Ascending aorta (tissue), 2 donors: ENCODE data around the gene MSH6. TPM values are rescaled to one million over a fixed set of nuclear protein-coding genes. Genes with fewer than 3 reads are reported as not detected.

Source experiments
- DNase-seq, 2 donors: peaks; one replicate each; pipeline ENCODE4 v3.0.0-alpha.2; 2019; ENCODE audit warnings: low spot score in 2 of 2
- H3K27ac ChIP-seq, 2 donors: fragments of 200-600 bp; sonication (generic); one replicate each; pipeline ENCODE4 v1.5.1; 2016 to 2017; ENCODE audit warnings: mild to moderate bottlenecking in 1 of 2
- H3K27me3 ChIP-seq: fragments of 200-600 bp; sonication (generic); one replicate; pipeline ENCODE4 v1.5.1; 2017
- H3K36me3 ChIP-seq, 2 donors: fragments of 200-600 bp; sonication (generic); one replicate each; pipeline ENCODE4 v1.5.1; 2016
- H3K4me1 ChIP-seq, 2 donors: fragments of 200-600 bp; sonication (generic); one replicate each; pipeline ENCODE4 v1.5.1; 2016 to 2017; ENCODE audit warnings: mild to moderate bottlenecking in 1 of 2
- H3K4me3 ChIP-seq, 2 donors: fragments of 200-600 bp; sonication (generic); one replicate each; pipeline ENCODE4 v1.5.1; 2016 to 2017; ENCODE audit warnings: mild to moderate bottlenecking in 1 of 2
- H3K9me3 ChIP-seq, 2 donors: fragments of 200-600 bp; sonication (generic); one replicate each; pipeline ENCODE4 v1.5.1; 2016
- intact Hi-C: fragments of 100-400 bp; cut with DNase I; formaldehyde crosslinking; loops from one replicate; pipeline ENCODE4 v1.15.1; 2023
- total RNA-seq: library from RNA; depleted of rRNA; stranded (reverse); fragments of >200 nt; gene quantifications from one replicate; pipeline ENCODE4 v1.1.0, GENCODE V29; 2016
- TF ChIP-seq, protein P1 (sequence below), 3 experiments: fragments of 200-600 bp in 2 of 3; fragments of 450-650 bp in 1 of 3; sonication (generic) in 2 of 3; IDR thresholded peaks; one replicate each; pipeline ENCODE4 v1.5.1; 2016 to 2019; ENCODE audit warnings: antibody characterized with exemption in 3 of 3, mild to moderate bottlenecking in 1 of 3, moderate library complexity in 1 of 3

Gene MSH6
- total RNA-seq, 1 donor from 2014 or later = 11.8 TPM

DNA sequence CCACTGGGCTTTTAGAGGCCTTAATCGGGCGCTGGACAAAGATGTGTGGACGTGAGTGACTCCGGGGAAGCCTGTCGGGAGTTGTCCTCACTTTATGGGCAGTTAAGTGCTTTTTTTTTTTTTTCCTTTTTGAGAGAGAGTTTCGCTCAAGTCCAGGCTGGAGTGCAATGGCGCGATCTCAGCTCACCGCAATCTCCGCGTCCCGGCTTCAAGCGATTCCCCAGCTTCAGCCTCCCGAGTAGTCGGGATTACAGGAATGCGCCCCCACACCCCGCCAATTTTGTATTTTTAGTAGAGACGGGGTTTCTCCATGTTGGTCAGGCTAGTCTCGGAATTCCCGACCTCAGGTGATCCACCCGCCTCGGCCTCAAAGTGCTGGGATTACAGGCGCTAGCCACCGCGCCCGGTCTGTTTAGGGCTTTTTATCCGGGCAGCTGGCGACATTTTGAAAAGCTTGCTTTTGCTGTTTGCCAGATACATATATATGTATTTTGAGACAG lies 1.5 kb downstream of the MSH6 start:
- no peak for DNase-seq
- intact Hi-C loops = loop anchor here (5.0 to 10.0 kb wide), 2 partner anchors 347 to 570 kb away; no protein-coding TSS in a partner anchor
- peak overlapping the region; percentile 89 to 96 for H3K27ac ChIP-seq

DNA sequence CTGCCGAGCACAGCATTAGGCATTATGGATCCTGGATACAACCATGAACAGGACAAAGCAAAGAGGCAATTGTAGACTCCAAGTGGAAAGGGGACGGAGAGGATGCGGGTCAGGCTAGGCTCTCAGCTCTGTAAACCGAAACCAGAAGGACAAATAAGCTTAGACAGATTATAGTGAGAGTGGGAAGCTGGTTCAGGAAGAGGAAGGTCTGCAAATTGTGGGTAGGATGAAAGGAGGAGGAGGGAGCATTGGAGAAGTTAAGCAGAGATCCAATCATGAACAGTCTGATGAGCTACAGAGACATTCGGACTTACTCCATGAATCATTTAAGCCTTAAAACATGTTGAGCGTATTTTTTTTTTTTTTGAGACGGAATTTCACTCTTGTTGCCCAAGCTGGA lies 3.0 kb downstream of the MSH6 start:
- Histone ChIP-seq H3K4me1 (peaks cover 0 to 18% of the 10 kb centered on the region in 2 donors), H3K36me3 (no peaks in the 10 kb centered on the region), H3K9me3 (no peaks in the 10 kb centered on the region), H3K27ac (no peak overlapping the region), H3K4me3 (no peak overlapping the region), H3K27me3 (no peaks in the 10 kb centered on the region)
- TF ChIP-seq, protein P1, sequence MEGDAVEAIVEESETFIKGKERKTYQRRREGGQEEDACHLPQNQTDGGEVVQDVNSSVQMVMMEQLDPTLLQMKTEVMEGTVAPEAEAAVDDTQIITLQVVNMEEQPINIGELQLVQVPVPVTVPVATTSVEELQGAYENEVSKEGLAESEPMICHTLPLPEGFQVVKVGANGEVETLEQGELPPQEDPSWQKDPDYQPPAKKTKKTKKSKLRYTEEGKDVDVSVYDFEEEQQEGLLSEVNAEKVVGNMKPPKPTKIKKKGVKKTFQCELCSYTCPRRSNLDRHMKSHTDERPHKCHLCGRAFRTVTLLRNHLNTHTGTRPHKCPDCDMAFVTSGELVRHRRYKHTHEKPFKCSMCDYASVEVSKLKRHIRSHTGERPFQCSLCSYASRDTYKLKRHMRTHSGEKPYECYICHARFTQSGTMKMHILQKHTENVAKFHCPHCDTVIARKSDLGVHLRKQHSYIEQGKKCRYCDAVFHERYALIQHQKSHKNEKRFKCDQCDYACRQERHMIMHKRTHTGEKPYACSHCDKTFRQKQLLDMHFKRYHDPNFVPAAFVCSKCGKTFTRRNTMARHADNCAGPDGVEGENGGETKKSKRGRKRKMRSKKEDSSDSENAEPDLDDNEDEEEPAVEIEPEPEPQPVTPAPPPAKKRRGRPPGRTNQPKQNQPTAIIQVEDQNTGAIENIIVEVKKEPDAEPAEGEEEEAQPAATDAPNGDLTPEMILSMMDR (IDR thresholded peaks at IDR 0.05) = no peak
- DNase-seq = no peak
- intact Hi-C loops = loop anchor here (10.0 kb wide), 1 partner anchor 569 kb away; no protein-coding TSS in a partner anchor

More for the DNA sequence above, 1.5 kb downstream of the MSH6 start:
- H3K27me3 ChIP-seq = no peaks in the 10 kb centered on the region
- H3K9me3 ChIP-seq = no peaks in the 10 kb centered on the region
- H3K36me3 ChIP-seq = no peaks in the 10 kb centered on the region
- TF ChIP-seq, protein P1 (IDR thresholded peaks at IDR 0.05) = no peak
- peaks cover 0 to 16% of the 10 kb centered on the region in 2 donors for H3K4me1 ChIP-seq
- H3K4me3 ChIP-seq = peak overlapping the region; percentile 98 to 100

DNA sequence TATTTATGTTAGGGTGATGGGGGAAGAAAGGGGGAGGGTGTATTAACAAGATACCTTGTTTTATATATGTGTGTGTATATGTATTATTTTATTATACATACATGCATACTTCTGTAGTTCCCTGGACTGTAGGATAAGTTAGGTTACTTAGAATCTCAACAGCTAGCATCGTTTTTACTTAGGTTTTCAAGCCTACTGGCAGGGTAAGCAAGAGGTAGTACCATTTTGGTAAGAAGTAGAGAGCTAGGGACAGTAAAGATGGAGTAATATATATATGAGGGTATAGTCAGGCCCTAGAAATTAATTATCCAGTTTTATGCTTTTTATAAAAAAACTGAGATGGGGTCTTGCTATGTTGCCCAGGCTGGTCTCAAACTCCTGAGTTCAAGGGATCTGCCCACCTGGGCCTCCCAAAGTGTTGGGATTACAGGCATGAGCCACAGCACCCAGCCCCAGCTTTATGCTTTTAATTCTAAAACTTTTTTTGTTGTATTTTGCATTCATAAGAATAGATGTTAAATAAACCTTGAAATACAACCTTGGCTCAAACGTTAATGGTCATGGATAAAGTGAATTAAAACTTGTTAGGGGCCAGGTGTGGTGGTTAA lies 13.2 kb downstream of the MSH6 start:
- intact Hi-C loops = no loop called here
- H3K9me3 ChIP-seq = no peaks in the 10 kb centered on the region
- H3K27me3 ChIP-seq = no peaks in the 10 kb centered on the region
- DNase-seq = no peak
- TF ChIP-seq, protein P1 (IDR thresholded peaks at IDR 0.05) = no peak
- H3K4me3 ChIP-seq = no peak overlapping the region
- no peaks in the 10 kb centered on the region for H3K4me1 ChIP-seq
- no peak overlapping the region for H3K27ac ChIP-seq
- H3K36me3 ChIP-seq = peaks cover 65 to 80% of the 10 kb centered on the region in 2 donors

DNA sequence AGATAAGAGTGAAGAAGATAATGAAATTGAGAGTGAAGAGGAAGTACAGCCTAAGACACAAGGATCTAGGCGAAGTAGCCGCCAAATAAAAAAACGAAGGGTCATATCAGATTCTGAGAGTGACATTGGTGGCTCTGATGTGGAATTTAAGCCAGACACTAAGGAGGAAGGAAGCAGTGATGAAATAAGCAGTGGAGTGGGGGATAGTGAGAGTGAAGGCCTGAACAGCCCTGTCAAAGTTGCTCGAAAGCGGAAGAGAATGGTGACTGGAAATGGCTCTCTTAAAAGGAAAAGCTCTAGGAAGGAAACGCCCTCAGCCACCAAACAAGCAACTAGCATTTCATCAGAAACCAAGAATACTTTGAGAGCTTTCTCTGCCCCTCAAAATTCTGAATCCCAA lies 15.7 kb downstream of the MSH6 start:
- TF ChIP-seq, protein P1 (IDR thresholded peaks at IDR 0.05) = no peak
- peaks cover 0 to 7% of the 10 kb centered on the region in 2 donors for H3K9me3 ChIP-seq

DNA sequence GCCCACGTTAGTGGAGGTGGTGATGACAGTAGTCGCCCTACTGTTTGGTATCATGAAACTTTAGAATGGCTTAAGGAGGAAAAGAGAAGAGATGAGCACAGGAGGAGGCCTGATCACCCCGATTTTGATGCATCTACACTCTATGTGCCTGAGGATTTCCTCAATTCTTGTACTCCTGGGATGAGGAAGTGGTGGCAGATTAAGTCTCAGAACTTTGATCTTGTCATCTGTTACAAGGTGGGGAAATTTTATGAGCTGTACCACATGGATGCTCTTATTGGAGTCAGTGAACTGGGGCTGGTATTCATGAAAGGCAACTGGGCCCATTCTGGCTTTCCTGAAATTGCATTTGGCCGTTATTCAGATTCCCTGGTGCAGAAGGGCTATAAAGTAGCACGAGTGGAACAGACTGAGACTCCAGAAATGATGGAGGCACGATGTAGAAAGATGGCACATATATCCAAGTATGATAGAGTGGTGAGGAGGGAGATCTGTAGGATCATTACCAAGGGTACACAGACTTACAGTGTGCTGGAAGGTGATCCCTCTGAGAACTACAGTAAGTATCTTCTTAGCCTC lies 16.2 kb downstream of the MSH6 start:
- intact Hi-C loops = no loop called here
- H3K4me3 ChIP-seq = no peak overlapping the region
- TF ChIP-seq, protein P1 (IDR thresholded peaks at IDR 0.05) = no peak

More for the DNA sequence above, 15.7 kb downstream of the MSH6 start:
- Histone ChIP-seq H3K4me3 (no peak overlapping the region), H3K27me3 (no peaks in the 10 kb centered on the region), H3K27ac (no peak overlapping the region), H3K4me1 (no peaks in the 10 kb centered on the region), H3K36me3 (peaks cover 83 to 93% of the 10 kb centered on the region in 2 donors)
- intact Hi-C loops = no loop called here
- no peak for DNase-seq

More for the DNA sequence above, 16.2 kb downstream of the MSH6 start:
- Histone ChIP-seq H3K9me3 (peaks cover 0 to 9% of the 10 kb centered on the region in 2 donors), H3K27me3 (no peaks in the 10 kb centered on the region), H3K27ac (no peak overlapping the region), H3K4me1 (no peaks in the 10 kb centered on the region), H3K36me3 (peaks cover 86 to 93% of the 10 kb centered on the region in 2 donors)
- DNase-seq = no peak
